DND-41 (cell line): ENCODE results near the gene IQSEC1.

Source experiments
- ATAC-seq: fragments of 200-7000 bp; cut with Tn5 transposase; 3 replicates; pipeline ENCODE4 v1.9.1; 2021; ENCODE audit warnings: low read depth; ENCODE audit not compliant: insufficient read depth
- DNase-seq: peaks from one replicate; pipeline ENCODE4 v3.0.0-alpha.2; 2020
- H2AFZ ChIP-seq: 2 replicates; pipeline ENCODE4 v1.6.0; 2012; ENCODE audit warnings: low read depth, low read length
- H3K27ac ChIP-seq: 2 replicates; pipeline ENCODE4 v1.5.1; 2012; ENCODE audit warnings: low read length, inconsistent platforms
- H3K27me3 ChIP-seq: fragments of 200-600 bp; sonication (generic); 2 replicates; pipeline ENCODE4 v1.6.0; 2012; ENCODE audit warnings: low read length, mild to moderate bottlenecking, inconsistent platforms; ENCODE audit not compliant: insufficient read depth, poor library complexity
- H3K36me3 ChIP-seq: 2 replicates; pipeline ENCODE4 v1.5.1; 2012; ENCODE audit warnings: low read length, inconsistent platforms; ENCODE audit not compliant: insufficient read depth
- H3K4me1 ChIP-seq: 2 replicates; pipeline ENCODE4 v1.5.1; 2012; ENCODE audit warnings: mild to moderate bottlenecking, low read length; ENCODE audit not compliant: insufficient read depth
- H3K4me2 ChIP-seq: 2 replicates; pipeline ENCODE4 v1.6.0; 2012; ENCODE audit warnings: mild to moderate bottlenecking, moderate library complexity, low read length, inconsistent platforms; ENCODE audit not compliant: insufficient read depth
- H3K4me3 ChIP-seq, 2 experiments: fragments of 200-600 bp in 1 of 2; shearing (Covaris generic) in 1 of 2; 2 replicates each; pipeline ENCODE4 v1.5.1; 2012 to 2016; ENCODE audit warnings: inconsistent platforms in 2 of 2, low read length in 2 of 2, mild to moderate bottlenecking in 2 of 2, low read depth in 1 of 2, moderate library complexity in 1 of 2
- H3K79me2 ChIP-seq: 2 replicates; pipeline ENCODE4 v1.6.0; 2012; ENCODE audit warnings: low read length, inconsistent platforms; ENCODE audit not compliant: insufficient read depth
- H3K9ac ChIP-seq: 2 replicates; pipeline ENCODE4 v1.6.0; 2012; ENCODE audit warnings: low read depth, mild to moderate bottlenecking, inconsistent platforms, low read length, moderate library complexity
- H3K9me3 ChIP-seq: 2 replicates; pipeline ENCODE4 v1.5.1; 2012; ENCODE audit warnings: low read length, moderate library complexity, mild to moderate bottlenecking, inconsistent platforms; ENCODE audit not compliant: insufficient read depth, severe bottlenecking
- H4K20me1 ChIP-seq: 2 replicates; pipeline ENCODE4 v1.6.0; 2012; ENCODE audit warnings: low read length; ENCODE audit not compliant: insufficient read depth
- EZH2 ChIP-seq: IDR thresholded peaks from 3 replicates; pipeline ENCODE4 v1.6.1; 2012; ENCODE audit warnings: borderline replicate concordance, low read depth, mild to moderate bottlenecking, moderate library complexity, low read length, inconsistent platforms; ENCODE audit not compliant: severe bottlenecking
- TF ChIP-seq, protein P1 (sequence below): IDR thresholded peaks from 2 replicates; pipeline ENCODE4 v1.5.1; 2012; ENCODE audit warnings: borderline replicate concordance, low read length, moderate library complexity, mild to moderate bottlenecking; ENCODE audit not compliant: poor library complexity, severe bottlenecking; ENCODE audit errors: extremely low read depth

IQSEC1 gene

GRCh38 chr3:12871404-12871983 lies 201.7 kb downstream of the IQSEC1 start:
- Histone ChIP-seq H3K79me2 (no peaks in the 10 kb centered on the region), H3K9me3 (no peaks in the 10 kb centered on the region), H3K27me3 (no peaks in the 10 kb centered on the region), H3K9ac (no peak overlapping the region), H2AFZ (no peak overlapping the region), H3K4me1 (peaks cover 5% of the 10 kb centered on the region), H3K27ac (no peak overlapping the region), H3K4me2 (no peak overlapping the region), H4K20me1 (no peaks in the 10 kb centered on the region), H3K36me3 (no peaks in the 10 kb centered on the region), H3K4me3 (no peak overlapping the region)
- DNase-seq (no peak), ATAC-seq (no peak)
- TF ChIP-seq EZH2, result no peak
- TF ChIP-seq, protein P1, sequence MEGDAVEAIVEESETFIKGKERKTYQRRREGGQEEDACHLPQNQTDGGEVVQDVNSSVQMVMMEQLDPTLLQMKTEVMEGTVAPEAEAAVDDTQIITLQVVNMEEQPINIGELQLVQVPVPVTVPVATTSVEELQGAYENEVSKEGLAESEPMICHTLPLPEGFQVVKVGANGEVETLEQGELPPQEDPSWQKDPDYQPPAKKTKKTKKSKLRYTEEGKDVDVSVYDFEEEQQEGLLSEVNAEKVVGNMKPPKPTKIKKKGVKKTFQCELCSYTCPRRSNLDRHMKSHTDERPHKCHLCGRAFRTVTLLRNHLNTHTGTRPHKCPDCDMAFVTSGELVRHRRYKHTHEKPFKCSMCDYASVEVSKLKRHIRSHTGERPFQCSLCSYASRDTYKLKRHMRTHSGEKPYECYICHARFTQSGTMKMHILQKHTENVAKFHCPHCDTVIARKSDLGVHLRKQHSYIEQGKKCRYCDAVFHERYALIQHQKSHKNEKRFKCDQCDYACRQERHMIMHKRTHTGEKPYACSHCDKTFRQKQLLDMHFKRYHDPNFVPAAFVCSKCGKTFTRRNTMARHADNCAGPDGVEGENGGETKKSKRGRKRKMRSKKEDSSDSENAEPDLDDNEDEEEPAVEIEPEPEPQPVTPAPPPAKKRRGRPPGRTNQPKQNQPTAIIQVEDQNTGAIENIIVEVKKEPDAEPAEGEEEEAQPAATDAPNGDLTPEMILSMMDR, result no peak

GRCh38 chr3:12870942-12871341 lies 202.3 kb downstream of the IQSEC1 start:
- Histone ChIP-seq H4K20me1 (no peaks in the 10 kb centered on the region), H3K9me3 (no peaks in the 10 kb centered on the region), H3K9ac (no peak overlapping the region), H3K4me1 (peaks cover 5% of the 10 kb centered on the region), H3K79me2 (no peaks in the 10 kb centered on the region), H3K27ac (no peak overlapping the region), H3K4me2 (no peak overlapping the region), H2AFZ (no peak overlapping the region), H3K4me3 (no peak overlapping the region), H3K27me3 (no peaks in the 10 kb centered on the region), H3K36me3 (no peaks in the 10 kb centered on the region)
- ATAC-seq (no peak), DNase-seq (no peak)
- TF ChIP-seq, protein P1, result no peak
- TF ChIP-seq EZH2, result no peak

DNA sequence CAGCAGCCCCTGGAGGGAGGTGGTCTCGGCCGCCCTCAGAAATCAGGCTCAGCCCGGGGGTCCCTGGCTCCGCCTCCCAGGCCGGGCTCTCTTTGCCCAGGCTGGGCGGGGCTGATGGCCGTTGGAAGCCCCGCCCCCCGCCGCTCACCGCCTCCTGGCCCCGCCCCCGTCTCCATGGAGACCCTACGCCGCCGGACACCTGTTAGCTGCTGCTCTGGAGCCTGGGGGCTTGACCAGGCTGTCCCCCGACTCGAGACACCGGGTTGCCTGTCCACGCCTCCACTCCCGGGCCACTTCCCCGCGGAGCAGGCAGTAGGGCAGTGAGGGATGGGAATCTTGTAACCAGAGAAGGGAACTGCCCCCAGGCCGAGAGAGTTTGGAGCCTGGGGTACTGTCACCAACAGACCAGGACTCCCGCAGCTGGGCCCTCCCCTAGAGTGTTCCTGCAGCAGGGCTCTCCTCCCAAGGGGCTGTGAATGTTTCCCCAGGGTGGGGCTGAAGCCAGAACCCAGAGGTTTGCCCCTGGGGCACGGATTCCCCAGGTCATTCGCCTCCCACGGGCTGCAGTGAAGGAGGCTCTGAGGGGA lies 204.1 kb downstream of the IQSEC1 start:
- TF ChIP-seq, protein P1, result no peak
- no peak for TF ChIP-seq EZH2
- no peak overlapping the region for H3K4me3 ChIP-seq
- no peak overlapping the region for H2AFZ ChIP-seq
- DNase-seq, result no peak
- H3K27ac ChIP-seq, result no peak overlapping the region
- H3K79me2 ChIP-seq, result no peaks in the 10 kb centered on the region
- no peak overlapping the region for H3K9ac ChIP-seq
- no peak for ATAC-seq
- peaks cover 5% of the 10 kb centered on the region for H3K4me1 ChIP-seq
- peaks cover 4% of the 10 kb centered on the region for H3K9me3 ChIP-seq
- H3K4me2 ChIP-seq, result no peak overlapping the region
- H3K36me3 ChIP-seq, result no peaks in the 10 kb centered on the region
- H4K20me1 ChIP-seq, result no peaks in the 10 kb centered on the region
- no peaks in the 10 kb centered on the region for H3K27me3 ChIP-seq
